HepG2 (cell line): Measurements from ENCODE around the gene METTL5. TPM values are rescaled to one million over a fixed set of nuclear protein-coding genes. Genes with fewer than 3 reads are reported as not detected.
A peak's percentile ranks its signal among the peaks of the same experiment; 100 is the strongest.
"Not testable (repeated sequence)": the region's sequence is repeated elsewhere in the genome, so short reads cannot be mapped to it uniquely, and the experiment has no call there.

ENCODE experiments used
- ATAC-seq: fragments of 200-7000 bp; cut with Tn5 transposase; 3 replicates; pipeline ENCODE4 v1.9.1; 2020; ENCODE audit warnings: mild to moderate bottlenecking, moderate library complexity
- BruUV-seq: library from RNA; stranded (reverse); fragments of 400-500 nt; replicated peaks from 2 replicates; lab custom pipeline; 2021; lab: Mats Ljungman, UMichigan
- CTCF ChIA-PET: fragments of 300-600 bp; formaldehyde crosslinking; extraction: SDS; loops from one replicate; lab custom pipeline; 2021; ENCODE audit warnings: low total read pairs, inconsistent platforms, low intra/inter-chr PET ratio; lab: Yijun Ruan, JAX
- POLR2A ChIA-PET: fragments of 350-600 bp; sonication (Branson Sonifier 250); formaldehyde crosslinking; loops from one replicate; lab custom pipeline; 2020; ENCODE audit warnings: antibody characterized with exemption, inconsistent platforms; lab: Yijun Ruan, JAX
- DNase-seq: peaks from one replicate; pipeline ENCODE4 v3.0.0-alpha.2; 2015; ENCODE audit warnings: low spot score
- FAIRE-seq: peaks from 3 replicates; lab custom pipeline; 2011; peaks lifted over from hg19 to GRCh38; lab: Jason Lieb, UNC
- H2AFZ ChIP-seq: one replicate; pipeline ENCODE4 v1.6.1; 2011; ENCODE audit warnings: low read length, inconsistent platforms
- H3K27ac ChIP-seq: fragments of 300-600 bp; 3 replicates; pipeline ENCODE4 v1.8.0; 2011; ENCODE audit warnings: mixed run types, mild to moderate bottlenecking, mixed read lengths, low read length, inconsistent platforms; ENCODE audit not compliant: insufficient read depth; ENCODE audit errors: extremely low read length
- H3K27me3 ChIP-seq, 2 experiments: fragments of 200-600 bp in 1 of 2; 2 replicates in 1 of 2; 3 replicates in 1 of 2; pipeline versions ENCODE4 v1.6.0 to v1.8.0; 2011; ENCODE audit warnings: low read length in 2 of 2, mild to moderate bottlenecking in 2 of 2, moderate library complexity in 2 of 2, inconsistent platforms in 1 of 2; ENCODE audit not compliant: insufficient read depth in 2 of 2, control insufficient read depth in 1 of 2
- H3K36me3 ChIP-seq, 2 experiments: fragments of 200-600 bp in 1 of 2; replicated peaks in 1 of 2; 2 replicates in 1 of 2; 3 replicates in 1 of 2; pipeline versions ENCODE4 v1.5.1 to v1.8.0; 2011; ENCODE audit warnings: low read length in 2 of 2, inconsistent platforms in 1 of 2; ENCODE audit not compliant: insufficient read depth in 2 of 2, control insufficient read depth in 1 of 2
- H3K4me1 ChIP-seq: 2 replicates; pipeline ENCODE4 v1.5.1; 2012; ENCODE audit warnings: low read length, inconsistent platforms; ENCODE audit not compliant: insufficient read depth
- H3K4me2 ChIP-seq: 2 replicates; pipeline ENCODE4 v1.6.0; 2011; ENCODE audit warnings: low read depth, low read length, inconsistent platforms
- H3K4me3 ChIP-seq, 3 experiments: fragments of 200-600 bp in 1 of 3; sonication (generic), shearing (Covaris generic) in 1 of 3; replicated peaks in 1 of 3; 2 replicates each; pipeline ENCODE4 v1.5.1; 2011 to 2016; ENCODE audit warnings: low read length in 3 of 3, inconsistent platforms in 2 of 3, low read depth in 2 of 3, mild to moderate bottlenecking in 2 of 3, control low read depth in 1 of 3, mixed read lengths in 1 of 3; ENCODE audit not compliant: insufficient read depth in 1 of 3
- H3K79me2 ChIP-seq: one replicate; pipeline ENCODE4 v1.6.1; 2011; ENCODE audit warnings: low read length, inconsistent platforms; ENCODE audit not compliant: insufficient read depth
- H3K9ac ChIP-seq: 2 replicates; pipeline ENCODE4 v1.6.0; 2011; ENCODE audit warnings: mild to moderate bottlenecking, low read depth, low read length, inconsistent platforms; ENCODE audit not compliant: insufficient read depth
- H3K9me3 ChIP-seq: 2 replicates; pipeline ENCODE4 v1.5.1; 2012; ENCODE audit warnings: mild to moderate bottlenecking, low read length
- H4K20me1 ChIP-seq: 2 replicates; pipeline ENCODE4 v1.6.0; 2011; ENCODE audit warnings: inconsistent platforms, mild to moderate bottlenecking, low read length, moderate library complexity; ENCODE audit not compliant: insufficient read depth
- ARID3A ChIP-seq: IDR thresholded peaks from 2 replicates; pipeline ENCODE4 v1.6.1; 2012; ENCODE audit warnings: low read depth, low read length, improper control_type of control experiment
- ATF4 ChIP-seq, 2 experiments: fragments of 450-650 bp in 1 of 2; sonication (generic) in 1 of 2; formaldehyde crosslinking; IDR thresholded peaks; 2 replicates each; pipeline versions ENCODE4 v1.5.0 to v1.8.0; 2020 to 2022; ENCODE audit warnings: mild to moderate bottlenecking in 1 of 2, missing genetic modification reagents in 1 of 2
- ATF7 ChIP-seq, 2 experiments: fragments of 450-650 bp in 1 of 2; sonication (generic) in 1 of 2; formaldehyde crosslinking in 1 of 2; IDR thresholded peaks; 2 replicates each; pipeline versions ENCODE4 v1.4.0 to v1.6.1; 2016 to 2020; ENCODE audit warnings: antibody characterized with exemption in 1 of 2, mild to moderate bottlenecking in 1 of 2, missing genetic modification reagents in 1 of 2
- CEBPB ChIP-seq: IDR thresholded peaks from 2 replicates; pipeline ENCODE4 v1.6.1; 2011; ENCODE audit warnings: low read depth, low read length, improper control_type of control experiment, borderline replicate concordance
- CEBPG ChIP-seq: IDR thresholded peaks from 2 replicates; pipeline ENCODE4 v1.6.1; 2016
- CEBPZ ChIP-seq: IDR thresholded peaks from 2 replicates; pipeline ENCODE4 v1.6.1; 2012; ENCODE audit warnings: low read length, improper control_type of control experiment
- FOXA1 ChIP-seq, 2 experiments: fragments of 450-650 bp in 1 of 2; sonication (generic) in 1 of 2; formaldehyde crosslinking in 1 of 2; IDR thresholded peaks; 2 replicates each; pipeline versions ENCODE4 v1.4.0 to v1.6.1; 2016 to 2020; ENCODE audit warnings: missing genetic modification reagents in 1 of 2
- HMG20A ChIP-seq: IDR thresholded peaks from 2 replicates; pipeline ENCODE4 v1.6.1; 2016; ENCODE audit warnings: borderline replicate concordance
- NR2F1 ChIP-seq, 2 experiments: fragments of 450-650 bp in 1 of 2; formaldehyde crosslinking in 1 of 2; IDR thresholded peaks; 2 replicates each; pipeline versions ENCODE4 v1.5.0 to v1.6.1; 2016 to 2020; ENCODE audit warnings: mild to moderate bottlenecking in 1 of 2, missing compliant biosample characterization in 1 of 2, missing genetic modification reagents in 1 of 2, moderate library complexity in 1 of 2
- ZNF616 ChIP-seq: sonication (generic); formaldehyde crosslinking; IDR thresholded peaks from 2 replicates; pipeline ENCODE4 v1.5.0; 2020; ENCODE audit warnings: low read depth, mild to moderate bottlenecking, missing genetic modification reagents
- WGBS: methylation state at CpG from one replicate; pipeline ENCODE4 v1.1.6; 2017; ENCODE audit warnings: low lambda C conversion rate; 5-methylcytosine and 5-hydroxymethylcytosine counted together
- in situ Hi-C: cut with HindIII; loops from 2 replicates; pipeline ENCODE4 v1.10.0; 2017; ENCODE audit warnings: low pct_unique_long_range_greater_than_20kb; ENCODE audit not compliant: extremely low pct_ligation_motif_present
- intact Hi-C: fragments of 100-400 bp; cut with micrococcal nuclease; formaldehyde crosslinking; loops from one replicate; pipeline ENCODE4 v1.10.0; 2022; ENCODE audit not compliant: unreplicated experiment
- polyA plus RNA-seq, 8 experiments: library from polyadenylated mRNA; depleted of rRNA in 3 of 8; stranded (reverse) in 7 of 8; unstranded in 1 of 8; fragments of >200 nt; fragmentation: Illumina TruSeq in 4 of 8; extraction: Trizol in 4 of 8; gene quantifications; 2 replicates each; pipeline versions ENCODE4 v1.2.1 to v1.2.3, GENCODE V29; 2011 to 2016; ENCODE audit warnings: low read depth in 4 of 8, missing spikeins in 1 of 8, mixed read lengths in 1 of 8; ENCODE audit not compliant: insufficient read depth in 1 of 8
- total RNA-seq, 5 experiments: library from RNA; depleted of rRNA; stranded (reverse); fragments of >200 nt; fragmentation: Illumina TruSeq; extraction: Trizol; gene quantifications; 2 replicates each; pipeline ENCODE4 v1.2.3, GENCODE V29; 2016; ENCODE audit warnings: low read depth in 1 of 5

The METTL5 gene
- total and polyA plus RNA-seq, 2 of the 13 experiments (the other 11 are each of a cell fraction or from before 2014, with no cell fraction given), result 50.7 to 95.1 TPM

- H3K27me3 ChIP-seq, H3K4me2 ChIP-seq, ATAC-seq, DNase-seq, H3K9ac ChIP-seq, intact Hi-C loops, CTCF ChIA-PET, H2AFZ ChIP-seq, H3K9me3 ChIP-seq, H3K4me3 ChIP-seq, in situ Hi-C loops, H4K20me1 ChIP-seq, H3K27ac ChIP-seq, FAIRE-seq, BruUV-seq: not testable (repeated sequence)
- Histone ChIP-seq H3K79me2 (peaks cover 16% of the 10 kb centered on the region), H3K36me3 (peaks cover 14 to 59% of the 10 kb centered on the region in 2 experiments), H3K4me1 (peaks cover 10% of the 10 kb centered on the region)
- POLR2A ChIA-PET, result interaction anchor here (2.1 kb wide), 1 partner anchor 10 kb away, joined by 9 read pairs; the partner anchor contains the start of gene UBR3
Measured at GRCh38 chr2:169816961-169817360, 7.7 kb downstream of the METTL5 start.

GRCh38 chr2:169815849-169816248, 8.9 kb downstream of the METTL5 start:
- CTCF ChIA-PET, result interaction anchor here (1.2 kb wide), 1 partner anchor 9 kb away, joined by 3 read pairs; the partner anchor contains the start of gene METTL5
- DNase-seq (peak; percentile 64), FAIRE-seq (no peak), ATAC-seq (peak; percentile 73)
- no TSS peak for BruUV-seq
- 50% methylated on average over 1 of the region's 1 CpG for WGBS
- Histone ChIP-seq H3K79me2 (peaks cover 9% of the 10 kb centered on the region), H3K4me3 (no peak overlapping the region), H3K9ac (no peak overlapping the region), H4K20me1 (0 out of 2 replicates have a peak, but pooled peaks cover 2% of the 10 kb centered on the region), H2AFZ (no peak overlapping the region), H3K4me2 (no peak overlapping the region), H3K4me1 (no peaks in the 10 kb centered on the region), H3K9me3 (no peaks in the 10 kb centered on the region), H3K27ac (no peak overlapping the region), H3K36me3 (peaks cover 14 to 67% of the 10 kb centered on the region in 2 experiments), H3K27me3 (no peaks in the 10 kb centered on the region)
- in situ Hi-C loops (no loop called here), intact Hi-C loops (no loop called here)
- POLR2A ChIA-PET, result interaction anchor here (1.4 to 2.1 kb wide), 2 partner anchors 11 to 17 kb away, joined by 7 to 9 read pairs; partner anchors contain the start of genes SSB and UBR3
- TF ChIP-seq CEBPB (peak; percentile 69; the same call in 1 of the 2 replicates), FOXA1 (IDR thresholded peaks at IDR 0.05) (no peak), FOXA1 (CRISPR knock-in tag; IDR thresholded peaks at IDR 0.05) (peak; percentile 45), CEBPZ (no peak), ZNF616 (CRISPR knock-in tag) (no peak), CEBPG (CRISPR knock-in tag) (peak; percentile 58; the same call in 1 of the 2 replicates), ATF4 (CRISPR knock-in tag; IDR thresholded peaks at IDR 0.05) (0 out of 4 replicates have a peak, but pooled peaks of 1 of the 2 experiments have one; percentile 50), ARID3A (0 out of 2 replicates have a peak, but pooled peaks have one; percentile 43), HMG20A (CRISPR knock-in tag) (0 out of 2 replicates have a peak, but pooled peaks have one; percentile 18), NR2F1 (CRISPR knock-in tag; IDR thresholded peaks at IDR 0.05) (no peak), ATF7 (IDR thresholded peaks at IDR 0.05) (peak; percentile 25; the same call in 1 of the 2 replicates), ATF7 (CRISPR knock-in tag; IDR thresholded peaks at IDR 0.05) (no peak)
